HepG2 (cell line): Measurements from ENCODE around the gene EGLN1.

Experiments
- ADNP ChIP-seq: sonication (generic); formaldehyde crosslinking; IDR thresholded peaks from 2 replicates; pipeline ENCODE4 v1.4.0; 2020; ENCODE audit warnings: missing genetic modification reagents
- IRF2 ChIP-seq: IDR thresholded peaks from 2 replicates; pipeline ENCODE4 v1.6.1; 2018; ENCODE audit warnings: missing genetic modification reagents, missing compliant biosample characterization
- JUN ChIP-seq: sonication (generic); formaldehyde crosslinking; IDR thresholded peaks from 2 replicates; pipeline ENCODE4 v1.4.0; 2020; ENCODE audit warnings: mild to moderate bottlenecking, missing genetic modification reagents
- KLF13 ChIP-seq: sonication (generic); formaldehyde crosslinking; IDR thresholded peaks from 2 replicates; pipeline ENCODE4 v1.4.0; 2020; ENCODE audit warnings: mild to moderate bottlenecking, missing genetic modification reagents
- MAFG ChIP-seq: sonication (generic); formaldehyde crosslinking; IDR thresholded peaks from 2 replicates; pipeline ENCODE4 v1.5.1; 2020; ENCODE audit warnings: mild to moderate bottlenecking, missing genetic modification reagents
- ZBTB20 ChIP-seq: sonication (generic); formaldehyde crosslinking; IDR thresholded peaks from 2 replicates; pipeline ENCODE4 v1.8.1; 2023; ENCODE audit warnings: missing genetic modification reagents, low read depth, mild to moderate bottlenecking, borderline replicate concordance
- ZNF292 ChIP-seq: sonication (generic); formaldehyde crosslinking; IDR thresholded peaks from 2 replicates; pipeline ENCODE4 v1.8.1; 2022; ENCODE audit warnings: mild to moderate bottlenecking, low read depth, missing genetic modification reagents, borderline replicate concordance
- TF ChIP-seq, protein P1 (sequence below): sonication (generic); formaldehyde crosslinking; IDR thresholded peaks from 2 replicates; pipeline ENCODE4 v1.4.0; 2020; ENCODE audit warnings: mild to moderate bottlenecking, missing genetic modification reagents

DNA sequence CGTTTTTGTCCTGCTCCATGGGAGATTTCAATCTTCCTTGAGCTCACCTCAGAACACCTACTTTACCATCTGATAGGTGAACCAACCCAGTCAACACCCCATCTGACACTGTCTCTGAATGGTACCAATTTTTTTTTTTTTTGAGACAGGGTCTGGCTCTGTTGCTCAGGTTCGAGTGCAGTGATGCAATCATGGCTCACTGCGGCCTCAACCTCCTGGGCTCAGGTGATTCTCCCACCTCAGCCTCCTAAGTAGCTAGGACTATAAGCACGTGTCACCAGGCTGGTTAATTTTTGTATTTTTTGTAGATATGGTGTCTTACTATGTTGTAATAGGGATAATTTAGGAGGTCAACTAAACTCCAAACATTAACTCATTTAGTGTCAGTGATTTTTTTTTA lies 47.7 kb downstream of the EGLN1 start:
- TF ChIP-seq, protein P1, sequence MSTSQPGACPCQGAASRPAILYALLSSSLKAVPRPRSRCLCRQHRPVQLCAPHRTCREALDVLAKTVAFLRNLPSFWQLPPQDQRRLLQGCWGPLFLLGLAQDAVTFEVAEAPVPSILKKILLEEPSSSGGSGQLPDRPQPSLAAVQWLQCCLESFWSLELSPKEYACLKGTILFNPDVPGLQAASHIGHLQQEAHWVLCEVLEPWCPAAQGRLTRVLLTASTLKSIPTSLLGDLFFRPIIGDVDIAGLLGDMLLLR (CRISPR knock-in tag), result no peak
- TF ChIP-seq IRF2 (CRISPR knock-in tag), result no peak
- TF ChIP-seq KLF13 (CRISPR knock-in tag), result no peak
- no peak for TF ChIP-seq JUN
- TF ChIP-seq ADNP (CRISPR knock-in tag), result no peak
- TF ChIP-seq ZNF292 (CRISPR knock-in tag), result no peak
- no peak for TF ChIP-seq ZBTB20 (CRISPR knock-in tag)
- no peak for TF ChIP-seq MAFG (CRISPR knock-in tag)
